Measurements from ENCODE around the gene SFN.

DNA sequence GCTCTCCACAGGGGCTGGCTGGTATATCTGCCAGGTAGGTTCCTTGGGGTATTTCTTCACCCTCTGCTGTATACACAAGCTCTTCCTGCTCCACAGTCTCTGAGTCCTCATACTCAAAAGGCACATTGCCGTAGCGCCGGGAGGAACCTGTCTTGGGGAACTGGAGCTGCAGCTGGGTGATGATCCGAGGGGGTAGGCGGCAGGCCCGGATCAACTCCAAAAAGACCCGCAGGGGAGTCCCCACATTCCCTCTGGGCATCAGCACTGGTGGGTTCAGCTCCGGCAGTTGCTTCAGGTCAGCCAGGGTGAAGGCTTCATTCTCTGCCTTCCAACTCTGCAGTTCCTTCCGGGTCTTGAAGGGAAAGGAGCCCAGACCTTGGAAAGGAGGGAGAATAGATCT, 34.4 kb downstream of the SFN start:
- TF ChIP-seq, protein P1, sequence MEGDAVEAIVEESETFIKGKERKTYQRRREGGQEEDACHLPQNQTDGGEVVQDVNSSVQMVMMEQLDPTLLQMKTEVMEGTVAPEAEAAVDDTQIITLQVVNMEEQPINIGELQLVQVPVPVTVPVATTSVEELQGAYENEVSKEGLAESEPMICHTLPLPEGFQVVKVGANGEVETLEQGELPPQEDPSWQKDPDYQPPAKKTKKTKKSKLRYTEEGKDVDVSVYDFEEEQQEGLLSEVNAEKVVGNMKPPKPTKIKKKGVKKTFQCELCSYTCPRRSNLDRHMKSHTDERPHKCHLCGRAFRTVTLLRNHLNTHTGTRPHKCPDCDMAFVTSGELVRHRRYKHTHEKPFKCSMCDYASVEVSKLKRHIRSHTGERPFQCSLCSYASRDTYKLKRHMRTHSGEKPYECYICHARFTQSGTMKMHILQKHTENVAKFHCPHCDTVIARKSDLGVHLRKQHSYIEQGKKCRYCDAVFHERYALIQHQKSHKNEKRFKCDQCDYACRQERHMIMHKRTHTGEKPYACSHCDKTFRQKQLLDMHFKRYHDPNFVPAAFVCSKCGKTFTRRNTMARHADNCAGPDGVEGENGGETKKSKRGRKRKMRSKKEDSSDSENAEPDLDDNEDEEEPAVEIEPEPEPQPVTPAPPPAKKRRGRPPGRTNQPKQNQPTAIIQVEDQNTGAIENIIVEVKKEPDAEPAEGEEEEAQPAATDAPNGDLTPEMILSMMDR (IDR thresholded peaks at IDR 0.05): no peak
- TF ChIP-seq EZH2phosphoT487 (IDR thresholded peaks at IDR 0.05) (no peak), EZH2 (IDR thresholded peaks at IDR 0.05) (no peak)

All from neural progenitor cell (in vitro differentiated cells).